Peyer's patch (tissue), 4 donors: Measurements from ENCODE around the gene USP22. TPM values are rescaled to one million over a fixed set of nuclear protein-coding genes. Genes with fewer than 3 reads are reported as not detected.

ENCODE experiments used
- DNase-seq, 3 donors: peaks; one replicate each; pipeline ENCODE4 v3.0.0-alpha.2; 2017 to 2019
- H3K27ac ChIP-seq, 4 donors: fragments of 200-600 bp; sonication (generic); one replicate each; pipeline ENCODE4 v1.5.1; 2016 to 2019
- H3K27me3 ChIP-seq, 2 donors: fragments of 200-600 bp; sonication (generic); one replicate each; pipeline ENCODE4 v1.5.1; 2019
- H3K36me3 ChIP-seq, 3 donors: fragments of 200-600 bp; sonication (generic); one replicate each; pipeline ENCODE4 v1.5.1; 2016 to 2019
- H3K4me1 ChIP-seq, 4 donors: fragments of 200-600 bp; sonication (generic); one replicate each; pipeline ENCODE4 v1.5.1; 2016 to 2019
- H3K4me3 ChIP-seq, 4 donors: fragments of 200-600 bp; sonication (generic); 1 replicate in 3 of 4; 2 replicates in 1 of 4; pipeline ENCODE4 v1.5.1; 2016 to 2019; ENCODE audit warnings: mild to moderate bottlenecking in 1 of 4
- H3K9me3 ChIP-seq, 4 donors: fragments of 200-600 bp; sonication (generic); one replicate each; pipeline ENCODE4 v1.5.1; 2016 to 2019; ENCODE audit warnings: mild to moderate bottlenecking in 1 of 4
- CTCF ChIP-seq, 6 experiments: fragments of 450-650 bp in 4 of 6; fragments of 200-600 bp in 2 of 6; sonication (generic) in 1 of 6; IDR thresholded peaks; one replicate each; pipeline ENCODE4 v1.5.1; 2017 to 2019; ENCODE audit warnings: antibody characterized with exemption in 6 of 6, mild to moderate bottlenecking in 3 of 6, moderate library complexity in 1 of 6
- POLR2A ChIP-seq, 2 donors: fragments of 450-650 bp; IDR thresholded peaks; one replicate each; pipeline ENCODE4 v1.5.1; 2017; ENCODE audit warnings: antibody characterized with exemption in 2 of 2, mild to moderate bottlenecking in 2 of 2, moderate library complexity in 2 of 2
- total RNA-seq, 4 donors: library from RNA; depleted of rRNA; stranded (reverse); fragments of >200 nt; gene quantifications; one replicate each; pipeline ENCODE4 v1.1.0, GENCODE V29; 2016

USP22 gene
- total RNA-seq, 4 donors from 2014 or later = 125 to 229 (median 146) TPM

- Histone ChIP-seq H3K9me3 (no peaks in the 10 kb centered on the region), H3K27ac (no peak overlapping the region), H3K27me3 (no peaks in the 10 kb centered on the region), H3K4me3 (no peak overlapping the region), H3K36me3 (no peaks in the 10 kb centered on the region), H3K4me1 (no peaks in the 10 kb centered on the region)
- peak in 1 of 3 donors; percentile 44 for DNase-seq
- TF ChIP-seq POLR2A (IDR thresholded peaks at IDR 0.05) (no peak), CTCF (IDR thresholded peaks at IDR 0.05) (no peak)
Measured at GRCh38 chr17:20991276-20992037, 51.4 kb downstream of the USP22 start.

GRCh38 chr17:20989991-20990855 is 52.6 kb downstream of the USP22 start:
- no peaks in the 10 kb centered on the region for H3K27me3 ChIP-seq
- TF ChIP-seq POLR2A (IDR thresholded peaks at IDR 0.05) (no peak), CTCF (IDR thresholded peaks at IDR 0.05) (no peak)
- peak in 2 of 3 donors; percentile 16 to 36 for DNase-seq
- no peaks in the 10 kb centered on the region for H3K36me3 ChIP-seq
- H3K4me1 ChIP-seq = no peaks in the 10 kb centered on the region
- no peak overlapping the region for H3K4me3 ChIP-seq
- H3K27ac ChIP-seq = no peak overlapping the region
- H3K9me3 ChIP-seq = no peaks in the 10 kb centered on the region

- H3K27ac ChIP-seq = no peak overlapping the region
- no peak overlapping the region for H3K4me3 ChIP-seq
- TF ChIP-seq CTCF (IDR thresholded peaks at IDR 0.05) = no peak
- TF ChIP-seq POLR2A (IDR thresholded peaks at IDR 0.05) = no peak
- no peaks in the 10 kb centered on the region for H3K4me1 ChIP-seq
- no peaks in the 10 kb centered on the region for H3K36me3 ChIP-seq
- peak in 1 of 3 donors; percentile 37 for DNase-seq
- H3K9me3 ChIP-seq = no peaks in the 10 kb centered on the region
- H3K27me3 ChIP-seq = no peaks in the 10 kb centered on the region
Measured at GRCh38 chr17:20989481-20989880, 53.3 kb downstream of the USP22 start.

GRCh38 chr17:20988896-20989295 is 53.9 kb downstream of the USP22 start:
- no peaks in the 10 kb centered on the region for H3K9me3 ChIP-seq
- H3K4me3 ChIP-seq = no peak overlapping the region
- H3K36me3 ChIP-seq = no peaks in the 10 kb centered on the region
- no peaks in the 10 kb centered on the region for H3K27me3 ChIP-seq
- no peak overlapping the region for H3K27ac ChIP-seq
- DNase-seq = peak in 1 of 3 donors; percentile 9
- TF ChIP-seq CTCF (IDR thresholded peaks at IDR 0.05) (no peak), POLR2A (IDR thresholded peaks at IDR 0.05) (no peak)
- no peaks in the 10 kb centered on the region for H3K4me1 ChIP-seq

GRCh38 chr17:20988001-20988636 is 54.7 kb downstream of the USP22 start:
- no peaks in the 10 kb centered on the region for H3K27me3 ChIP-seq
- H3K27ac ChIP-seq = no peak overlapping the region
- H3K4me3 ChIP-seq = no peak overlapping the region
- TF ChIP-seq POLR2A (IDR thresholded peaks at IDR 0.05) (no peak), CTCF (IDR thresholded peaks at IDR 0.05) (no peak)
- no peaks in the 10 kb centered on the region for H3K36me3 ChIP-seq
- H3K9me3 ChIP-seq = no peaks in the 10 kb centered on the region
- no peaks in the 10 kb centered on the region for H3K4me1 ChIP-seq
- DNase-seq = peak in 2 of 3 donors; percentile 31 to 33
